Nephron (organoid): ENCODE data around the gene SHROOM1.

Experiments
- H3K27ac Mint-ChIP-seq, 3 experiments: 2 replicates each; pipeline ENCODE4 v1.8.0; 2020; ENCODE audit warnings: mixed read lengths in 3 of 3, mild to moderate bottlenecking in 2 of 3, moderate library complexity in 1 of 3
- H3K27me3 Mint-ChIP-seq: 2 replicates; pipeline ENCODE4 v1.8.0; 2021; ENCODE audit warnings: low read depth, mild to moderate bottlenecking, moderate library complexity, mixed read lengths
- H3K36me3 Mint-ChIP-seq: 2 replicates; pipeline ENCODE4 v1.8.0; 2020; ENCODE audit warnings: low read depth, mixed read lengths
- H3K4me1 Mint-ChIP-seq: 2 replicates; pipeline ENCODE4 v1.8.0; 2020; ENCODE audit warnings: mixed read lengths
- H3K4me3 Mint-ChIP-seq, 3 experiments: 2 replicates each; pipeline ENCODE4 v1.8.0; 2020; ENCODE audit warnings: mild to moderate bottlenecking in 3 of 3, mixed read lengths in 3 of 3, moderate library complexity in 2 of 3
- H3K9me3 Mint-ChIP-seq: 2 replicates; pipeline ENCODE4 v1.8.0; 2020; ENCODE audit warnings: mixed read lengths
- CTCF ChIP-seq, 3 experiments: fragments of 200-600 bp; sonication (generic); IDR thresholded peaks; one replicate each; pipeline ENCODE4 v1.5.0; 2021; ENCODE audit warnings: antibody characterized with exemption in 3 of 3; ENCODE audit not compliant: unreplicated experiment in 3 of 3

The SHROOM1 gene

GRCh38 chr5:132781029-132781428, 49.4 kb downstream of the SHROOM1 start:
- H3K4me1 Mint-ChIP-seq: peaks cover 17% of the 10 kb centered on the region
- peak overlapping the region in 1 of 3 experiments; percentile 17 for H3K4me3 Mint-ChIP-seq
- H3K27ac Mint-ChIP-seq: no peak overlapping the region
- peaks cover 28% of the 10 kb centered on the region for H3K27me3 Mint-ChIP-seq
- no peak for TF ChIP-seq CTCF (IDR thresholded peaks at IDR 0.05; ENCODE audit: unreplicated experiment in 3 of 3)
- H3K36me3 Mint-ChIP-seq: no peaks in the 10 kb centered on the region
- H3K9me3 Mint-ChIP-seq: no peaks in the 10 kb centered on the region

- Mint-ChIP-seq H3K36me3 (no peaks in the 10 kb centered on the region), H3K27ac (no peak overlapping the region), H3K4me3 (peak overlapping the region in 1 of 3 experiments; percentile 17), H3K27me3 (peaks cover 28% of the 10 kb centered on the region), H3K9me3 (no peaks in the 10 kb centered on the region), H3K4me1 (peaks cover 20% of the 10 kb centered on the region)
- no peak for TF ChIP-seq CTCF (IDR thresholded peaks at IDR 0.05; ENCODE audit: unreplicated experiment in 3 of 3)
Observed at GRCh38 chr5:132780577-132780976, 49.9 kb downstream of the SHROOM1 start.

- no peaks in the 10 kb centered on the region for H3K36me3 Mint-ChIP-seq
- peaks cover 25% of the 10 kb centered on the region for H3K27me3 Mint-ChIP-seq
- peaks cover 19% of the 10 kb centered on the region for H3K4me1 Mint-ChIP-seq
- H3K9me3 Mint-ChIP-seq: no peaks in the 10 kb centered on the region
- H3K4me3 Mint-ChIP-seq: peak overlapping the region; percentile 16 to 56 (median 47)
- H3K27ac Mint-ChIP-seq: no peak overlapping the region
- TF ChIP-seq CTCF (IDR thresholded peaks at IDR 0.05; ENCODE audit: unreplicated experiment in 3 of 3): no peak
Observed at GRCh38 chr5:132779961-132780360, 50.5 kb downstream of the SHROOM1 start.

DNA sequence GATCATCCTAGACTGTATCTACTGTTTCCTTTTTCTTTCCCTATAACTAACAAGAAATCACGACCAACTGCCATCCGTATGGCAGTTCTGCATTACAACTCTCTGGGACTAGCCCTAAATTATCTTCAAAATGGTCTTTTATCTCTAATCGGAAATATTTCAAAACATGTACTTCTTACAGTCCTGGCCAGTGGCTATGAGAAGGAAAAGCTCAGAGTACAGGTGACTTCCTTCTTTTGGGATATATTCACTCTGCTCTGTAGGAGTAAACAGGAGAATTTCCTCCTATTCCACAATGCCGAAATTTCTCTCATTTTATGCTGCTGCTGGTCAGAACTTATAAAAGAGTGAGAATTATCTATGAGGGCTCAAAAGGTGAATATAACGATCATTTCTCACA, 51.6 kb downstream of the SHROOM1 start:
- Mint-ChIP-seq H3K9me3 (no peaks in the 10 kb centered on the region), H3K36me3 (no peaks in the 10 kb centered on the region), H3K27ac (no peak overlapping the region), H3K4me1 (peaks cover 21% of the 10 kb centered on the region), H3K27me3 (peaks cover 19% of the 10 kb centered on the region), H3K4me3 (peak overlapping the region; percentile 84 to 89 (median 85))
- no peak for TF ChIP-seq CTCF (IDR thresholded peaks at IDR 0.05; ENCODE audit: unreplicated experiment in 3 of 3)

- peaks cover 19% of the 10 kb centered on the region for H3K27me3 Mint-ChIP-seq
- no peaks in the 10 kb centered on the region for H3K36me3 Mint-ChIP-seq
- peak overlapping the region; percentile 65 to 88 (median 68) for H3K27ac Mint-ChIP-seq
- peak overlapping the region; percentile 84 to 89 (median 85) for H3K4me3 Mint-ChIP-seq
- peaks cover 27% of the 10 kb centered on the region for H3K4me1 Mint-ChIP-seq
- TF ChIP-seq CTCF (IDR thresholded peaks at IDR 0.05; ENCODE audit: unreplicated experiment in 3 of 3): no peak
- H3K9me3 Mint-ChIP-seq: no peaks in the 10 kb centered on the region
Observed at GRCh38 chr5:132778129-132778528, 52.3 kb downstream of the SHROOM1 start.
